Mesodermal cell (in vitro differentiated cells): ENCODE results near the gene TRIO.

Experiments
- H3K27ac ChIP-seq: 2 replicates; pipeline ENCODE4 v1.7.0; 2013; ENCODE audit warnings: mild to moderate bottlenecking, low read depth, low read length, moderate library complexity; ENCODE audit not compliant: severe bottlenecking
- H3K36me3 ChIP-seq: 2 replicates; pipeline ENCODE4 v1.7.1; 2013; ENCODE audit warnings: mild to moderate bottlenecking, low read length, moderate library complexity; ENCODE audit not compliant: control insufficient read depth, insufficient read depth
- H3K4me1 ChIP-seq: one replicate; pipeline ENCODE4 v1.7.1; 2013; ENCODE audit warnings: mild to moderate bottlenecking, low read length; ENCODE audit not compliant: insufficient read depth, control insufficient read depth, poor library complexity, severe bottlenecking
- H3K4me3 ChIP-seq: 2 replicates; pipeline ENCODE4 v1.7.0; 2013; ENCODE audit warnings: low read length, control low read depth, mild to moderate bottlenecking; ENCODE audit not compliant: insufficient read depth, poor library complexity, severe bottlenecking; ENCODE audit errors: extremely low read depth
- H3K9me3 ChIP-seq: 2 replicates; pipeline ENCODE4 v1.7.1; 2013; ENCODE audit warnings: mild to moderate bottlenecking, low read length, moderate library complexity; ENCODE audit not compliant: control insufficient read depth
- WGBS, 2 experiments: methylation state at CpG; one replicate each; pipeline ENCODE4 v1.1.5; 2013; ENCODE audit warnings: missing lambda C conversion rate in 2 of 2; ENCODE audit not compliant: insufficient coverage in 2 of 2; 5-methylcytosine and 5-hydroxymethylcytosine counted together

TRIO gene

GRCh38 chr5:14245132-14245925, 102.2 kb downstream of the TRIO start:
- WGBS, 2 experiments: 92 to 94% methylated on average over 10 to 12 of the region's 13 CpGs
- no peaks in the 10 kb centered on the region for H3K9me3 ChIP-seq
- H3K4me1 ChIP-seq: peaks cover 36% of the 10 kb centered on the region
- no peak overlapping the region for H3K4me3 ChIP-seq
- H3K36me3 ChIP-seq: peaks cover 4% of the 10 kb centered on the region
- no peak overlapping the region for H3K27ac ChIP-seq

GRCh38 chr5:14246350-14247053, 103.4 kb downstream of the TRIO start:
- peaks cover 8% of the 10 kb centered on the region for H3K36me3 ChIP-seq
- no peak overlapping the region for H3K27ac ChIP-seq
- H3K4me3 ChIP-seq: no peak overlapping the region
- peaks cover 36% of the 10 kb centered on the region for H3K4me1 ChIP-seq
- no peaks in the 10 kb centered on the region for H3K9me3 ChIP-seq
- 78 to 86% methylated on average over 6 to 7 of the region's 9 CpGs for WGBS, 2 experiments

- no peak overlapping the region for H3K27ac ChIP-seq
These were observed 103.9 kb downstream of the TRIO start for GRCh38 chr5:14247054-14247386.

GRCh38 chr5:14249258-14250082, 106.3 kb downstream of the TRIO start:
- Histone ChIP-seq H3K4me3 (no peak overlapping the region), H3K4me1 (peaks cover 24% of the 10 kb centered on the region), H3K36me3 (peaks cover 26% of the 10 kb centered on the region), H3K9me3 (peaks cover 4% of the 10 kb centered on the region), H3K27ac (peak overlapping the region; percentile 69)
- 91 to 97% methylated on average over 3 to 5 of the region's 6 CpGs for WGBS, 2 experiments

More at GRCh38 chr5:14247054-14247386, 103.9 kb downstream of the TRIO start:
- H3K4me3 ChIP-seq: no peak overlapping the region
- H3K4me1 ChIP-seq: peaks cover 36% of the 10 kb centered on the region
- peaks cover 8% of the 10 kb centered on the region for H3K36me3 ChIP-seq
- WGBS, 2 experiments: 42 to 54% methylated on average over 3 to 4 of the region's 4 CpGs
- H3K9me3 ChIP-seq: no peaks in the 10 kb centered on the region

- H3K9me3 ChIP-seq: peaks cover 8% of the 10 kb centered on the region
- H3K36me3 ChIP-seq: peaks cover 32% of the 10 kb centered on the region
- no peak overlapping the region for H3K4me3 ChIP-seq
- WGBS, 2 experiments: 73 to 78% methylated on average over 12 to 14 of the region's 16 CpGs
- H3K4me1 ChIP-seq: peaks cover 19% of the 10 kb centered on the region
- H3K27ac ChIP-seq: peak overlapping the region; percentile 69
These were observed 107.0 kb downstream of the TRIO start for GRCh38 chr5:14250084-14250695.

GRCh38 chr5:14250748-14251701, 107.9 kb downstream of the TRIO start:
- H3K36me3 ChIP-seq: peaks cover 40% of the 10 kb centered on the region
- H3K9me3 ChIP-seq: peaks cover 14% of the 10 kb centered on the region
- WGBS, 2 experiments: 90 to 95% methylated on average over 4 to 7 of the region's 11 CpGs
- peaks cover 19% of the 10 kb centered on the region for H3K4me1 ChIP-seq
- peak overlapping the region; percentile 69 for H3K27ac ChIP-seq
- H3K4me3 ChIP-seq: no peak overlapping the region

- H3K9me3 ChIP-seq: peaks cover 20% of the 10 kb centered on the region
- no peak overlapping the region for H3K27ac ChIP-seq
- H3K36me3 ChIP-seq: peaks cover 46% of the 10 kb centered on the region
- H3K4me1 ChIP-seq: peaks cover 15% of the 10 kb centered on the region
- no peak overlapping the region for H3K4me3 ChIP-seq
These were observed 108.6 kb downstream of the TRIO start for GRCh38 chr5:14251733-14252132.

- WGBS, 2 experiments: 93 to 100% methylated on average over 2 to 3 of the region's 4 CpGs
- peaks cover 24% of the 10 kb centered on the region for H3K4me1 ChIP-seq
- H3K9me3 ChIP-seq: peaks cover 20% of the 10 kb centered on the region
- no peak overlapping the region for H3K4me3 ChIP-seq
- H3K36me3 ChIP-seq: peaks cover 47% of the 10 kb centered on the region
- no peak overlapping the region for H3K27ac ChIP-seq
These were observed 109.7 kb downstream of the TRIO start for GRCh38 chr5:14252793-14253192.

- Histone ChIP-seq H3K27ac (no peak overlapping the region), H3K9me3 (peaks cover 20% of the 10 kb centered on the region), H3K4me3 (no peak overlapping the region), H3K36me3 (peaks cover 47% of the 10 kb centered on the region), H3K4me1 (peaks cover 38% of the 10 kb centered on the region)
- WGBS, 2 experiments: no CpG with 5 or more reads among the region's 2 CpGs
These were observed 111.5 kb downstream of the TRIO start for GRCh38 chr5:14254686-14255085.
